G401 (cell line): ENCODE measurements around the gene OLFM1. TPM values are rescaled to one million over a fixed set of nuclear protein-coding genes. Genes with fewer than 3 reads are reported as not detected.
"Not testable (repeated sequence)": the region's sequence is repeated elsewhere in the genome, so short reads cannot be mapped to it uniquely, and the experiment has no call there.

ENCODE experiments used
- DNase-seq: peaks from one replicate; pipeline ENCODE4 v3.0.0-alpha.2; 2015; ENCODE audit warnings: low spot score
- in situ Hi-C: cut with HindIII; loops from 2 replicates; pipeline ENCODE4 v1.10.0; 2016; ENCODE audit warnings: low sequenced_read_pairs, mixed read lengths
- total RNA-seq: library from RNA; depleted of rRNA; stranded (reverse); fragments of >200 nt; shearing (Covaris generic); gene quantifications from 2 replicates; pipeline ENCODE4 v1.2.3, GENCODE V29; 2014

Gene OLFM1
- total RNA-seq, 1 experiment from 2014 or later, result 6.5 TPM

DNA sequence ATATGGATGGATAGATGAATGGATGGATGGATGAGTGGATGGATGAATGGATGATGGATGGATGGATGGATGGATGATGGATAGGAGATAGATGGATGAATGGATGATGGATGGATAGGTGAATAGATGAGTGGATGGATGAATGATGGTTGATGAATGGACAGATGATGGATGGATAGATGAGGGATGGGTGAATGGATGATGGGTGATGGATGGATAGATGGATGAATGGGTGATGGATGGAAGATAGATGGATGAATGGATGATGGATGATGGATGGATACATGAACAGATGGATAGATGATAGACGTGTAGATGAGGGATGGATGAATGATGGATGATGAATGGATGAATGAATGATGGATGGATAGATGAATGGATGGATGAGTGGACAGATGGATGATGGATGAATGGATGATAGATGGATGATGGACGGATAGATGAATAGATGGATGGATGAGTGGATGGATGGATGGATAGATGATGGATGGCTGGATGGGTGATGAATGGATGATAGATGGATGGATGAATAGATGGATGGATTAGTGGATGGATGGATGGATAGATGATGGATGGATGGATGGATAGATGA is 53.8 kb downstream of the OLFM1 start:
- no peak for DNase-seq
- in situ Hi-C loops, result no loop called here

DNA sequence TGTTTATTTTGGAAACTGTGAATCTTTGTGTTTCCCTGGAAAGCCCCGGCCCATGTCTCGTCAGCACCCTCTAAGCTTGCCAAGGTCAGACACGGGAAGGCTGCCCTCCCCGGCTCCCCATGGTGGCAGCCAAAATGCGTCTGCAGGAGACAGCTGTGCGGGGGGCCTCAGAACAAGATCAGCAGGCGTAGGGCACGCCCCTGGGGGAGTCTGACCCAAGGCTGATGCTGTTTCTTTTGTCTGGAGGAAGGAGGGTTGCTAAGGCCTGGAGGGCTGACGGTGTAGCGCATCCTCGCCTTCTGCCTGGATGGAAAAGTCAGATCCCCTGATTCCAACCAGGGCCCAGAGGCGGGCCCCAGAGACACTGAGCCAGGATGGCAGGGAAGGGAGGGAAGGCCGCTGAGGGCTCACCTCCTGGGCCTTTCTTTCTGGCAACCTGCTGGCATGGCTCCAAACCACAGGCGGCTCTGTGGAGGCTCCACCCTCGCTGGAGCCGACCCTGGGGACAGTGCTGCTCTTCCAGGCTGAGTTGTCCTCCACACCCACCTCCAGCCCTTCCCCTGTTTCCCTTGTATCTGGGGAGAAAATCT is 57.2 kb downstream of the OLFM1 start:
- in situ Hi-C loops, result no loop called here
- no peak for DNase-seq

DNA sequence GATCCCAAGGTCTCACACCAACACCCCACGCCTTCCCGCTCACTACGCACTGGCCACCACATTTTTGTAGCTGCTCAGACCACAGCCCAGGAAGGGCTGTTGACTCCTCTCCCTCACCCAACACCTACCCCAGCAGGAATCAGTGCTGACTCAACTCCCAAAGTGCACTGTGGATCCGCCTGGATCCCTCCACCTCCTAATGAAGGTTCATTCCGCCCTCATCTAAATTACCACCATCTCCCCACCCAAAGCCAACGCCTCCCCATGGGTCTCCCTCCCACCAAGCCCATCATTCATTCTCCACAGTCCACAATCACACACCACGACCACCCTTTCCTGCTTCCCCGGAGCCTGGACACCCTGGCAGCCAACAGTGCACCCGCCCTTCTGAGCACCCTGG is 57.8 kb downstream of the OLFM1 start:
- in situ Hi-C loops, result no loop called here
- DNase-seq, result no peak

- no peak for DNase-seq
- in situ Hi-C loops, result no loop called here
These were observed 58.8 kb downstream of the OLFM1 start for GRCh38 chr9:135146241-135146640.

DNA sequence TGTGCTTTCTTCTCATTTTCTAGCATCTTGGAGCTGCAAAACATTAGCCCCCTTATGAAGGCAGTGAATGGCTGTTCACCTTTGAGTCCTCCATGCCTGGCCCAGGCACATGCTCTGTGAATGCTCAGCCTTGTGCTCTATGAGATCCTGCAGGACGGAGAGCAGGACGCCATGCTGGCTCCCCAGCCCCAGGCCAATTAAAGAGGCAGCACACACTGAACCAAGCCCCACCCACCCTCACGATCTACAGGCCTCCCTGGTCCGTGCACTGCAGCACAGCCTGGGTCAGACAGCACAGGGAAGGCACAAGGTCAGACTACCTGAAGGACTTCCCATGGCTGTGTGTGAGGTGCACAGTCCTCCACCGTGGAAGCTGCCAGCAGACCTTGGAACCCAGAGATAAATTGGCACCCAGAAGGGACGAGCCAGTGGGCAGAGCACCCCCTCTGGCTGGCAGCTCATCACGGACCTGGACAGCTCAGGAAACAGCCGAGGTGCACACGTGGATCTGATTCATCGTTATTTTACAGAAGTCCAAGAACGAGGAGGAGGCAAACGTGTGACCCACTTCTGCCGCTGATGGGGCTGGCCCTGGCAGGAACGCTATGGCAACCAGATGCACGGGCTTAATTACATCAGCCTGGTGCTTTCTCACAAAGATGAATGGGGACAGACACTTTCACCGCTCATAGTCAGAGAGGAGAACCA is 59.5 kb downstream of the OLFM1 start:
- DNase-seq, result peak; percentile 56
- in situ Hi-C loops, result no loop called here

DNA sequence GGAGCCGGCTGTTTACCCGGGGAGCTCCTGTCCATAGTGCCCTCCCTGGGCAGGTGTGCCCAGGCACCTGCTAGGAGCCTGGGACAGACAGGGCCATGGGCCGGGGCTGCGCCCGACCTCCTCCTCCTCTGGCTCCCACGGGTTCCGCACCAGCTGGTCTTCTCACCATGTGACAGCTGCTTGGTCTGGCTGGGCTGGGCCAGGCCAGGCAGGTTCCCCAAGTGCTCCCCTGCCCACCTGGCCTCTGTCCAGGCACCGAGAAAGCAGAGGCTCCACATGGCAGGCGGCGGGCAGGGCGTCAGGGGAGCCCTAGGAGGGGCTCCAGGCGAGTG is 60.0 kb downstream of the OLFM1 start:
- peak; percentile 79 for DNase-seq
- in situ Hi-C loops, result no loop called here

DNA sequence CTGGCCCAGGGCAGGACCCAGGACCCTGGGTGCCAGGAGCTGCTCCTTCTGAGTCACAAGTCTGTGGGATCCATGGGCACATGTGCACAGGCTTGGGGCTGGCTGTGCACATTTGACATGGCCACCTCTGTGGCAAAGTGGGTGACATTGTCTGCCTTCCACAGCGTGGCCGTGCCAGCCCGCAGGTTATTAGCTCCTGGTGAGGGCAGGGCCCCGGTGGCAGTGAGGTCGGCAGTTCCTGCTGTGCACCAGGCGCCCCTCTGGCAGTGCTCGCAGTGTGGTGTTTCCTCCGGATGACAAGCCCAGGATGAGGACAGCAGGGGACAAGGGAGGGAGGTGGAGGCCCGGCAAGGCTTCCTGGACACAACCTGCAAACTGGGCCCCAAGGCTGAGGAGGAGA is 60.5 kb downstream of the OLFM1 start:
- DNase-seq, result peak; percentile 27
- in situ Hi-C loops, result no loop called here

DNA sequence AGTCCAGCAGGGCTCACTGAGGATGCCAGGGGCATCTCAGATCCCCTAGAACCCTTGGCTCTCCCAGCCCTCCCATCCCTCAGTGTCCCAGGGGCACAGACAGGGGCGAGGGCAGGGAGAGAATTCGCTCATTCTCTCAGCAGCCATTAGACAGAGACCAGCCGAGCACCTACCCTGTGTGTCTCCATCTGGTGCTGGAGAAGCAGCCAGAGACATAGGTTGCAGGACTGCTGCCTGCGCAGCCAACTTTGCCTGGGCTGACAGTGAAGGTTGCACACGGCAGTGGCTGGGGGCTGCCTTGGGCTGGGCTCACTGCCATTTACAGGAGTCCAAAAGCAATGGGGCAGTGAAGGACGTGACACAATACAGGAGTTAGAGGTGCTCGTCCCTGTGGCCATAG is 60.9 kb downstream of the OLFM1 start:
- peak; percentile 79 for DNase-seq
- in situ Hi-C loops, result no loop called here

DNA sequence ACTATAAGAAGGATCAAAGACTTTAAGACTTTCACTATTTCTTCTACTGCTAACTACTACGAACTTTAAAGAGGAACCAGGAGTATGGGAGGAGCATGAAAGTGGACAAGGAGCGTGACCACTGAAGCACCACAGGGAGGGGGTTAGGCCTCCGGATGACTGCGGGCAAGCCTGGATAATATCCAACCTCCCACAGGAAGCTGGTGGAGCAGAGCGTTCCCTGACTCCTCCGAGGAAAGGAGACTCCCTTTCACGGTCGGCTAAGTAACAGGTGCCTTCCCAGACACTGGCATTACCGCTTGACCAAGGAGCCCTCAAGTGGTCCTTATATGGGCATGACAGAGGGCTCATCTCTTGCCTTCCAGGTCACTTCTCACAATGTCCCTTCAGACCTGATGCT is 62.4 kb downstream of the OLFM1 start:
- in situ Hi-C loops, DNase-seq: not testable (repeated sequence)

DNA sequence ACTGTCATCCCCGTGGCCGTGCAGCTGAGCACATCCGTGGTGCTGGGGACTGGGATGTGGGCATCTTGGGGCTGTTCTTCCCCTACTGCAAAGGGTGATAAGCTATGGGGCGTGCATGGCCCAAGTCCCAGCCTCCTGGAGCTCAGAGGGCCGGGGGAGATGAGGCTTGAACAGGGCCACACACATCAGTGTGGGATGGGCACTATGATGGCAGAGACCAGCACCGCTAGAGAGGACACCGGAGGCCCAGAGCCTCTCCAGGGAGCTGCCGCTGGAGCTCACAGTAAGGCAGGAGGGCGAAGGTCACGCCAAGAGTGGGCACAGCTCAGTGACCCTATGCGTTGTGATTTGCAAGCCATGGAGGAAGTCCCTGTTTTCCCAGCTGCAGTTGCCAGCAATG is 63.5 kb downstream of the OLFM1 start:
- in situ Hi-C loops, result no loop called here
- DNase-seq, result no peak

DNA sequence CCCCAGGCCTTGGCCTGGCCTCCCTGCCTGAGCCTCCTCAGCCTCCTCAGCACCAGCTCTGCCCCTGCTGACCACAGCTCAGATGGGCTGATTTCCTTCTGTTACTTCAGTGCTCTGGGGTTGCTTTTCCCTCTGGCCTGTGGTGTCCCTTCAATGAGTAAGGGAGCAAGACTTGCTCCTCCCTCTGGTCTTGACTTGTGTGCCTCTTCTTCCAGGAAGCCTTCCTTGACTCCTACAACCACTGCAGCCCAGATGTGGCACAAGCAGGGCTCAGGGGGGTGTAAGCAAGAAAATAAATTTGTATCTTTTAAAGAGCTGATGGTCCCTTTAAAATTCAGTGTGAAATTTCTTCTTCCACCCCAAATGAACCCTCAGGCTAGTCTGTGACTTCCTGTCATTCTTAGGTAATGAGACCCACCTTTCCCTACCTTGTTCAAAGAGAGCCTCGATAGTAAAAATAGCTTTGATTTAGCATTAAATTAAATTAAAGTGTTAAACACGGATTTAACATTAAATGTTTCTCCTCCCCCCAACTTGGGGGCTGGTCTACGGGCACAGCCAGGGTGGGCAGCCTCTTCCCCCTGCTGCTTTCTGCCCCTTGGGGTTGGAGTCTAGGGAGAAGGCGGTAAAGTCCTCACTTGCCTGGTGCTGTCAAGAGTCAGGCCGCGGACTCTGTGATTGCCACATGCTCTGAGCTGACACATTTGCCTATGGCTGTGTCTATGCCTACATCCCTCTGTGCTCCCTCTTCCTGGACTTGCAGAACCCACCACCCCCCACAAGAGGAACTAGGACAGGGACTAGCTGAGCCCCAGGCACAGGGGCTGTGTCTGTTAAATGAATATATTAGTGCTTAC is 64.5 kb downstream of the OLFM1 start:
- DNase-seq, result no peak
- in situ Hi-C loops, result no loop called here

- no peak for DNase-seq
- in situ Hi-C loops, result no loop called here
These were observed 65.3 kb downstream of the OLFM1 start for GRCh38 chr9:135152614-135153334.

DNA sequence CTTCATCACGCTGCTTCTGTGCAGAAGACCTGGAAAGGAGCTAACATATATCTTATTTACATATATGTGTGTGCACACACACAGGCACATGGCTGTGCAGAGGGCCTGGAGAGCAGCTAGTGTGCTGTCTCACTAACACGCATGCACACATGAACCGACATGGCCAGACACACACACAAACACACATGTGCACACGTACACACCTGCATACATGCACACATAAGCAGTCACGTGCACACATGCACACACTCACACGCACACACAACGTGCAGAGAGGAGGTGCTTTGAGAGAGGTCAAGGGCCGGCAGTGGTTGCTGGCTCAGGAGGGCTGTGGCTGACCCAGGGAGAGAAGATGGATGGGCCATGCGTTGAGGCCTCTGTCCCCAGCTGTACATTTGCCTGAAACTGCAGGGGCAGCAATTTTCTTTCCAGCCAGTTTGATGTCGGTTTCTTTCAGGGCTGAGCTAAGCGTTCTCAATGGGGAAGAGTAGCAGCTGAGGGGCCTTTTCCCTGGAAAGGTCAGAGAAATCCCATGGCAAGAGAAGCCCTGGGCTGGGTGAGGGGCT is 66.7 kb downstream of the OLFM1 start:
- no peak for DNase-seq
- in situ Hi-C loops, result no loop called here

GRCh38 chr9:135155396-135155795 is 67.9 kb downstream of the OLFM1 start:
- DNase-seq, result no peak
- in situ Hi-C loops, result no loop called here

DNA sequence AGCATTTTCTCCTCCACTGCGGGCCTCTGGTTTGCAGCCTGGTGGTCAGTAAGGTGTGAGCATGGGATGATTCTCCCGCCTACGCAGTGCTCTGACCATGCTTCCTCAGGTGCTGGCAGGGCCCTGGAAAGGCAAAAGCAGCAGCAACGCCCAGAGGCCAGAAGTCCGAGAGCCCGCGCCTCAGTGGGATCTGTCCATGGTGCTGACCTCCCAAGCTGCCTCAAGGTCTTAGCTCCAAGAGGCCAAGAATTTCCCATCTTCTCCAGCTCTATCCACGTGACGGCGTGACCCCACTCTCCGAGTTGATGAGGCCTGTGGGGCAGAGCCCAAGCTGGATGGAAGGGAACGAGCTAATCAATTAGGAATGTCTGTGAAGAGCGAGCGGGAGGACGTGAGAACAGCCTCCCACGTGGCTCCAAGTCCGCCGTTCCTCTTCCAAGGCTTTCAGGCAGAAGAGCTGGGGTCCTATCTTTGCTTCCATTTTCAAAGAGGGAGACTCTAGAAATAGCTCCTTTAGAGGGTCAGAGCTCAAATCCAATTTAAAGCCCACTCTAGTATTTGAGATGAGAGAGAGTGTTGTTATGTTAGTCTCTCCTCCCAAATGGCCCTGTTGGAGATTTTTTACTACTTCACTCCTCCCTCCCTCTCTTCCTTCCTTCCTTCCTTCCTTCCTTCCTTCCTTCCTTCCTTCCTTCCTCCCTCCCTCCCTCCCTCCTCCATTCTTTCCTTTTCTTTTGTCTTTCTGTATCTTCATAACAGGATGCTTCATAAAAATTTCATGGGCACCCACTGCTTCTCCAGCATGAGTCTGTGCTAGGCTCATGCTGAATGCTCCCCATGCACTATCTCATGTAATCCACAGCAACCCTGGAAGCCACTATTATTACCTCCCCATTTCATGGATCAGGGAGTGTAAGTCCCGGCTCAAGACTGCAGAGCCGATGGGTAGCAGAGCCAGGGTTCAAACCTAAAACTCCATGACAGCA is 69.3 kb downstream of the OLFM1 start:
- DNase-seq, result no peak
- in situ Hi-C loops, result no loop called here

- DNase-seq, result no peak
- in situ Hi-C loops, result no loop called here
These were observed 70.5 kb downstream of the OLFM1 start for GRCh38 chr9:135157856-135158563.

DNA sequence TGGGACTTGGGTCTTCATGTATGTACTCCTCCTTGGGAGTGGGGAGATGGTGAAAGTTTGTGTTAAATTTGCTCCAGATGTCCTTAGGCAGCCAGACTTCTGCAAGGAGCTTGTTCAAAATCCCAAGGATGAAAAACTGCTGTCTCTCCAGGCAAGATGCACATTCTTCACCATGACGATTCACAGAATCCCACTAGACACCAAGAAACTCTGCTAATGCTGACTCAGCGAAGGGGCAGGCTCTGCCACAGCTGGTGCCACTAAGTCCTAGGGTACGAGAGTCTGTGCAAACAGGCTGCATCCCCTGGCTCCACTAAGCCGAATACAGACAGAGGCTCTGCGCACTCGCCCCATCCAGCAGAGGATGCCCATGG is 71.1 kb downstream of the OLFM1 start:
- DNase-seq, result no peak
- in situ Hi-C loops, result no loop called here

- no peak for DNase-seq
- in situ Hi-C loops, result no loop called here
These were observed 72.3 kb downstream of the OLFM1 start for GRCh38 chr9:135159801-135160200.
